ENCODE data around the gene RCN1.

Gene RCN1

DNA sequence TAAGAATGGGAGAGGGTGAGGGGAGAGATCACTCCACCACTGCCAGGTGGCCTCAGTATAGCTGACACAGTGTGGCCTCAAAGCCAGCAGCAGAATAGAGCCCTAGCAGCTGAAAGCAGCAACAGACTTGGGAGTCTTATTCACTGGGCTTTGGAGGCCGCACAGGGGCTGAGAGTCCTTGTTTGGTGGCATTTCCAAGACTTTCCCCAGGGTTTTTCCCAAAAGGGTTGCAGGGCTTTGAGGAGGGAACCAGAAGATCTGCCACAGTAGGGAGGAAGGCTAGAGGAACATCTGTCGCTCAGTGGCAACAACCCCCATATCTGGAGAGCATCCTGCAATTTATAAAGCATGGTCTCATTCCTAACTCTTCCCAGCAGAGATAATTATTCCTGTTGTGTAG lies 35.0 kb upstream of the RCN1 start:
- TF ChIP-seq CTCF (IDR thresholded peaks at IDR 0.05): no peak

DNA sequence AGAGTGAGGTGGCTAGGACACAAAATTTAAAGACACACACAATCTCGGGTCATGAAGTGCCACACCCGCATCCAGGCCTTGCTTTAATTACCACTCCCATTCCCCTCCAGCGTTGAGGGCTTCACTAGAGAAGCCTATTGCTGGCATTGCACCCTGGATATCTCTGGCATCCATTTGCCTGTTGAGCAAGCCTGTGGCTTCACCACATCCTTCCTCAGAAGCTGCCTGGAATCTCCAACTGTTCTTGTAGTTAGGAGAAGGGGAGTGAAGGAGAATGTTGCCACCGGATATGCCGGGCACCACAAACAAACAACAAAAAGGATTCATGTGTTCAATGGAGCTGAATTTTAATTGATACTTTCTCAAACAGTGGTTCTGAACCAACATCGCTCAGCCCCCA lies 34.4 kb upstream of the RCN1 start:
- TF ChIP-seq CTCF (IDR thresholded peaks at IDR 0.05): no peak

- TF ChIP-seq CTCF (IDR thresholded peaks at IDR 0.05): no peak
These were observed 31.0 kb upstream of the RCN1 start for GRCh38 chr11:32059686-32060462.

DNA sequence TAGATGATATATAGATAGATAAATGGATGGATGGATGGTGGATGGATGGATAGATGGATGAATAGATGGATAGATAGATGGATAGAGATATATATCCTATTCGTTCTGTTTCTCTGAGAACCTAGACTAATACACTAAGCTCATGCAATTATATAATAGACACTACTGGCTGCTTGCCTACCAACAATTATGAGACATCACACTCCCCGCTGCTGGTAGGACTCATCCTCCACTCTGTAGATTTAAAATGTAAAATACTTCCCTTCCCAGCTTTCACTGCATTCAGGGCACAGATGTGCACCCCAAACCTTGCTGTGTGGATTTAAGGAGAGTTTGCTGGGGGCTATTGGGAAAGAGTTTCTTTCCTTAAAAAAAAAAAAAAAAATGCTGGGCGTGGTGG lies 28.3 kb upstream of the RCN1 start:
- TF ChIP-seq CTCF (IDR thresholded peaks at IDR 0.05): no peak

GRCh38 chr11:32065865-32066629 lies 24.8 kb upstream of the RCN1 start:
- TF ChIP-seq CTCF (IDR thresholded peaks at IDR 0.05): no peak

- no peak for TF ChIP-seq CTCF (IDR thresholded peaks at IDR 0.05)
These were observed 22.6 kb upstream of the RCN1 start for GRCh38 chr11:32068134-32068870.

DNA sequence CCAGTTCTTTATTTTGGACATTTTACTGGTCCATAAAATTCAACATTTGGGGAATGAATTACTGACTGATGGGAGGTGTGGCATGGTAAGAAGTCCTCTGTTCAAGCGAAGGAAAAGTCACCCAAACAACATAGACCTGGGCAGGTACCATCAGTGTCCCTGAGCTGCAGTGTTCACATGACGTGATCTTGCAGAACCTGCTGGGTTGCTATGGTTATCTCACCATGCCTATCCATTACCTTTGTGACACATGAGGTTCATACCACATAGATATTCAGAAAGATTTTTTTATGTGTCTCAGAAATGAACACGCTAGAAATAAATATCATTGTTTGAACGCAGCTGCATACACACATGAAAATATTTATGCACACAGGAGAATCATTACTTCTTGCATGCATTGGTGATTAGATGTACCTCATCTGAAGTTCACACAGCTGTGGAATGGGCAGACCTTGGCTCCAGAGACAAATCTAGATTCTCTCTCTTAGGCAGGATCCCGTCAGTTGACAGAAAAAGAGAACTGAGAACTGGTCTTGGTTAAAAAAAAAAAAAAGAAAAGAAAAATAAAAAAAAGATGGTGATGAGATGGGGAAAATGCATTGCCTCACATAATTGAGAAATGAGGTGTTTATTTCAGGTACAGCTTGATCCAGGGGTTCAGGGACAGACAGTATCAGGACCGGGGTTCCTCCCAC lies 21.4 kb upstream of the RCN1 start:
- no peak for TF ChIP-seq CTCF (IDR thresholded peaks at IDR 0.05)
